GM10266 (cell line): ENCODE data around the gene KDM4B.
"Not testable (repeated sequence)": the region's sequence is repeated elsewhere in the genome, so short reads cannot be mapped to it uniquely, and the experiment has no call there.

Experiments used
- DNase-seq: peaks from one replicate; pipeline ENCODE4 v3.0.0; 2012; ENCODE audit errors: extremely low spot score
- TF ChIP-seq, protein P1 (sequence below): IDR thresholded peaks from 2 replicates; pipeline ENCODE4 v1.5.1; 2012; ENCODE audit warnings: mild to moderate bottlenecking, low read depth; ENCODE audit not compliant: control insufficient read depth, insufficient read depth; ENCODE audit errors: missing control alignments

The KDM4B gene

GRCh38 chr19:4969772-4970531 is 1.0 kb downstream of the KDM4B start:
- peak; percentile 58 for DNase-seq

GRCh38 chr19:4970558-4971423 is 1.9 kb downstream of the KDM4B start:
- no peak for DNase-seq
- TF ChIP-seq, protein P1, sequence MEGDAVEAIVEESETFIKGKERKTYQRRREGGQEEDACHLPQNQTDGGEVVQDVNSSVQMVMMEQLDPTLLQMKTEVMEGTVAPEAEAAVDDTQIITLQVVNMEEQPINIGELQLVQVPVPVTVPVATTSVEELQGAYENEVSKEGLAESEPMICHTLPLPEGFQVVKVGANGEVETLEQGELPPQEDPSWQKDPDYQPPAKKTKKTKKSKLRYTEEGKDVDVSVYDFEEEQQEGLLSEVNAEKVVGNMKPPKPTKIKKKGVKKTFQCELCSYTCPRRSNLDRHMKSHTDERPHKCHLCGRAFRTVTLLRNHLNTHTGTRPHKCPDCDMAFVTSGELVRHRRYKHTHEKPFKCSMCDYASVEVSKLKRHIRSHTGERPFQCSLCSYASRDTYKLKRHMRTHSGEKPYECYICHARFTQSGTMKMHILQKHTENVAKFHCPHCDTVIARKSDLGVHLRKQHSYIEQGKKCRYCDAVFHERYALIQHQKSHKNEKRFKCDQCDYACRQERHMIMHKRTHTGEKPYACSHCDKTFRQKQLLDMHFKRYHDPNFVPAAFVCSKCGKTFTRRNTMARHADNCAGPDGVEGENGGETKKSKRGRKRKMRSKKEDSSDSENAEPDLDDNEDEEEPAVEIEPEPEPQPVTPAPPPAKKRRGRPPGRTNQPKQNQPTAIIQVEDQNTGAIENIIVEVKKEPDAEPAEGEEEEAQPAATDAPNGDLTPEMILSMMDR: no peak

More at GRCh38 chr19:4969772-4970531, 1.0 kb downstream of the KDM4B start:
- TF ChIP-seq, protein P1: no peak

- TF ChIP-seq, protein P1: no peak
- no peak for DNase-seq
These were observed 2.5 kb downstream of the KDM4B start for GRCh38 chr19:4971424-4971793.

DNA sequence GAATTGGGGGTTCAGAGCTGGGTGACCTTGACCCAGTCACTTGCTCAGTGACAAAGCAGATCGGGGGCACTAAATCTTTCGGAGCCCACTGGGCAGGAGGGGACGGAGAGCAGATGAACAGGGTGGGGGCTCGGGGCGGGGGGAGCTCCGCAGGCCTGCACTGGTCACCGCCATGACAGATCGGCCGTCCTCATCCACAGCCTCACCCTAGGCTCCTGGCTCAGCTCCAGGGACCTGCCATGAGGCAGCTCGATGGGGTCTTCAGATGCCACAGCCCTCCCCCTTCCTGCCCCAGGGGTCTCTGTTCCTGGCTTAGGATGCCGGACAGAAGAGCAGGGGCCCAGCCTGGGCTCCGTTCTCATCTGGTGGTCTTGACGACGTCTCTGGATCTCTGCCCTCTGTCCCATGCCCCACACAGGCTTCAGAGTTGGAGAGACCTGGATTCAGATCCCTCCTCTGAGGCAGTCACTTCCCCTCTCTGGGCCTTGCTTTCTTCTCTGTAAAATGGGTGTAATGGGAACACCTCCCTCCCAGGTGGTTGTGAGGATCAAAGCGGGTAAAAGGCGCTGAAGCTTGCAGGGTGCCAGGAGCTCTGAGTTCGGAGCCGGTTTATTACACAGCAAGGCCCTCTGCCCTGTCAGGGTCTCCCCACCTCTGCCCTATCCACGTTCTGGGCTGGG is 3.0 kb downstream of the KDM4B start:
- TF ChIP-seq, protein P1: no peak
- no peak for DNase-seq

DNA sequence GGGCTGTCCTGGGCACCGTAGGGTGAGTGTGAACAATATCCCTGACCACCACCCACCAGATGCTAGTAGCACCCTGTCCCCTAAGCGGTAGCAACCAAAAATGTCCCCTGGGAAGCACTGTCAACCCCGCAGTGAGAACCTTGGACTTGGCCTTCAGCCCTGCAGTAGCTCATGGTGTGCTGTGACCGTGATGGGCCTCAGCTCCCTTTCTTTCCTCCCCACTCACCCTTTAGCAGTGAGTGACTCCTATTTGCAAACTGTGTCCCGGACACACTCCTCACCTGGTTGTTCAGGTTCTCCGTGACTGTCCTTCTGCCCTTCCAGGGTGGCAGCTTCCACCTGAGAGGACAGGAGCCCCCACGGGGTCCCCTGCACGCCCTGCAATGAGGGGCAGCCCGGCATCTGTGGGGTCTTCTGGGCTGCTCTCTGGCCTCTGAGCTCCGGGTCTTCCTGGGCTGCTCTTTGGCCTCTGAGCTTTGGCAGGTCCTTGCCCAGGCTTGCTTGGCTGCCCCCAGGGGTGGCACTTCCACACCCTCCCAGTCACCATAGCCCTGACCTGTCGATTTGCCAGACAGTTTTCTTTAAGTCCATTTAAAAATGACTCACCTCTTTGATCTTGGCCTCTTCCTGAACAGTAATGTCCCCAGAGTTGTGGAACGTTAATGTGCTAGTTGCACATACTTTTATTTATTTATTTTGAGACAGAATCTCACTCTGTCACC is 3.8 kb downstream of the KDM4B start:
- TF ChIP-seq, protein P1: no peak
- DNase-seq: no peak

- no peak for DNase-seq
- TF ChIP-seq, protein P1: no peak
These were observed 6.1 kb downstream of the KDM4B start for GRCh38 chr19:4974880-4975469.

DNA sequence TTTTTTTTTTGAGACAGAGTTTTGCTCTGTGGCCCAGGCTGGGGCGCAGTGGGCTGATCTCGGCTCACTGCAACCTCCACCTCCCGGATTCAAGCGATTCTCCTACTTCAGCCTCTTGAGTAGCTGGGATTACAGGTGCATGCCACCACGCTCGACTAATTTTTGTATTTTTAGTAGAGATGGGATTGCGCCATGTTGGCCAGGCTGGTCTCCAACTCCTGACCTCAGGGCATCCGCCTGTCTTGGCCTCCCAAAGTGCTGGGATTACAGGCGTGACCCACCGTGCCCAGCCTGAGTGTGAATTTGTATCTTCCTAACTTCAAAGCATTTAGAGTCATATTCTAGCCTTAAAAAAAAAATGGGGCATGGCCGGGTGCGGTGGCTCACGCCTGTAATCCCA is 6.7 kb downstream of the KDM4B start:
- not testable (repeated sequence) for DNase-seq
